BE2C (cell line): ENCODE results near the gene C1orf116.

Experiments
- DNase-seq: peaks from one replicate; pipeline ENCODE4 v3.0.0-alpha.2; 2020
- H3K27me3 ChIP-seq: fragments of 250-450 bp; sonication (Bioruptor Pico); 2 replicates; pipeline ENCODE4 v1.5.1; 2020; ENCODE audit warnings: mild to moderate bottlenecking
- H3K36me3 ChIP-seq: fragments of 250-450 bp; sonication (Bioruptor Pico); 2 replicates; pipeline ENCODE4 v1.5.1; 2020; ENCODE audit warnings: mild to moderate bottlenecking
- H3K4me1 ChIP-seq: fragments of 250-450 bp; sonication (Bioruptor Pico); 2 replicates; pipeline ENCODE4 v1.5.1; 2020
- H3K4me3 ChIP-seq: 2 replicates; pipeline ENCODE4 v1.5.1; 2011; ENCODE audit warnings: low read depth, low read length
- H3K9me3 ChIP-seq: fragments of 250-450 bp; sonication (Bioruptor Pico); 2 replicates; pipeline ENCODE4 v1.5.1; 2020
- CTCF ChIP-seq: IDR thresholded peaks from 2 replicates; pipeline ENCODE4 v1.5.1; 2012; ENCODE audit warnings: mild to moderate bottlenecking, low read depth, low read length

Gene C1orf116

GRCh38 chr1:207021139-207021861, 11.3 kb downstream of the C1orf116 start:
- TF ChIP-seq CTCF, result no peak
- H3K4me1 ChIP-seq, result no peaks in the 10 kb centered on the region
- H3K4me3 ChIP-seq, result no peak overlapping the region
- no peak for DNase-seq
- H3K9me3 ChIP-seq, result no peaks in the 10 kb centered on the region
- H3K27me3 ChIP-seq, result peaks cover 36% of the 10 kb centered on the region
- H3K36me3 ChIP-seq, result no peaks in the 10 kb centered on the region

- TF ChIP-seq CTCF, result no peak
- Histone ChIP-seq H3K27me3 (peaks cover 36% of the 10 kb centered on the region), H3K9me3 (no peaks in the 10 kb centered on the region), H3K36me3 (no peaks in the 10 kb centered on the region), H3K4me1 (no peaks in the 10 kb centered on the region), H3K4me3 (no peak overlapping the region)
- DNase-seq, result no peak
Observed at GRCh38 chr1:207020709-207021107, 11.8 kb downstream of the C1orf116 start.

- Histone ChIP-seq H3K36me3 (no peaks in the 10 kb centered on the region), H3K4me1 (no peaks in the 10 kb centered on the region), H3K9me3 (no peaks in the 10 kb centered on the region), H3K27me3 (peaks cover 31% of the 10 kb centered on the region), H3K4me3 (no peak overlapping the region)
- no peak for DNase-seq
- TF ChIP-seq CTCF, result no peak
Observed at GRCh38 chr1:207020065-207020708, 12.4 kb downstream of the C1orf116 start.

DNA sequence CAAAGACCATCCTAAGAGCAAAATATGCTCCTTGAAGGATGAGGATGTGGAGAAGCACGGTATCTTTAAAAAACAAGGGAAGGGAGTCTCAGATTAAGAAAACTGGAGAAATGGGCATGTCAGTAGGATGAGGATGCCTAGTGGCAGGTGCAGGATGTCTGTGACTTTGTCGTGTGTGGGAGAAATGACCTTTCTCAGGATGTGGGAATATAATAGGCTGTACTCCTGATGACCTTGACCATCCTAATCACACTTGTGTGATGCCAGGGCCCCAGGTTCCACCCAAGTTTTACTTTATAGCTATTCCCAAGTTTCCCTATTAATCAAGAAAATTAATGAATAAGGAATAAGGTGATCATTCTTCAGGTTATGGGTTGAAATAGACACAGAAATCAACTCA, 12.9 kb downstream of the C1orf116 start:
- H3K36me3 ChIP-seq, result no peaks in the 10 kb centered on the region
- H3K4me1 ChIP-seq, result no peaks in the 10 kb centered on the region
- no peaks in the 10 kb centered on the region for H3K9me3 ChIP-seq
- no peak for TF ChIP-seq CTCF
- DNase-seq, result no peak
- no peak overlapping the region for H3K4me3 ChIP-seq
- H3K27me3 ChIP-seq, result peaks cover 31% of the 10 kb centered on the region

DNA sequence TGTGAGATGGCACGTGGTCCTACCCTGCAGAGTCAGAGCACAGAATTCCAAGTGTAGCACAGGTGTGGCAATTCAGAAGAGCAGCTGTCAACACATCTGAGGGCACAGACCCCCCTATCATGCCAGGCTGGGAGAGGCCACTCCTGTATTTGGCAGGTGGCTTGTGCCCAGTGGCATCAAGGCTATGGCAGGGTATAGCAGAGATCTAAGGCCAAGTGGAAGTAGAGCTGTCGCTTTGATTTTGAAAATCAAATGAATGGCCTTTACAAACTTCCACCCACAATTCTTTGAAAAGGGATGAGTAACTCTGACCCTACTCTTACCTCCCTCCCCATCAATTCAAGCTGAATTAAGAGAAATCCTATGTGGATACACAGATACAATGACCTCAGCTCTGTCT, 13.4 kb downstream of the C1orf116 start:
- H3K27me3 ChIP-seq, result peaks cover 36% of the 10 kb centered on the region
- DNase-seq, result no peak
- no peaks in the 10 kb centered on the region for H3K36me3 ChIP-seq
- H3K9me3 ChIP-seq, result no peaks in the 10 kb centered on the region
- no peak overlapping the region for H3K4me3 ChIP-seq
- no peaks in the 10 kb centered on the region for H3K4me1 ChIP-seq
- no peak for TF ChIP-seq CTCF

DNA sequence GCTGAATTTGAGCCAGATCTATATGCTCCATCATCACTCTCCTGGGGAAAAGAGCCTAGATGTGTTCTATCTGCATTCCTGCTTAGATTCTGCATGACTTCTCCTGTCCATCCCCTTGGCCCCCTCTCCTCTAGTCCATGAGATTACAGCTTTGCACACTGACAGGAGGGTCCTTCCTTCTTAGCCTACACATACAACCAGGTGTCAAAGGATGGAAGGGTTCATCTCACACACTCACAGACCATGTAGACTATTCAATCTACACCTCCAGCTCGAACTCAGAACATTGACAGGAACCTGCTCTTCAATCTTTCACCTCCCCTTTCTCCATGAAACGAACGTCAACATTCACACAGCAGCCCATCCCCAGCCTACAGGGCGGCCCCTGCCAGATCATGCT, 13.8 kb downstream of the C1orf116 start:
- no peaks in the 10 kb centered on the region for H3K4me1 ChIP-seq
- TF ChIP-seq CTCF, result no peak
- no peak overlapping the region for H3K4me3 ChIP-seq

More for the DNA sequence above, 13.8 kb downstream of the C1orf116 start:
- Histone ChIP-seq H3K9me3 (no peaks in the 10 kb centered on the region), H3K36me3 (no peaks in the 10 kb centered on the region), H3K27me3 (peaks cover 37% of the 10 kb centered on the region)
- DNase-seq, result no peak
